GM23338 (cell line): ENCODE results near the gene PIM1.

Source experiments
- CREB1 ChIP-seq: fragments of 250-450 bp; sonication (Bioruptor Pico); IDR thresholded peaks from 2 replicates; pipeline ENCODE4 v1.5.0; 2020; ENCODE audit warnings: low read depth, mild to moderate bottlenecking, moderate library complexity
- EZH2 ChIP-seq: fragments of 200-600 bp; sonication (generic); IDR thresholded peaks from one replicate; pipeline ENCODE4 v1.8.0; 2017; ENCODE audit warnings: antibody characterized with exemption, mild to moderate bottlenecking, low read depth; ENCODE audit not compliant: unreplicated experiment
- EZH2phosphoT487 ChIP-seq: fragments of 200-600 bp; sonication (generic); IDR thresholded peaks from one replicate; pipeline ENCODE4 v1.8.1; 2018; ENCODE audit warnings: antibody characterized with exemption; ENCODE audit not compliant: unreplicated experiment
- JUNB ChIP-seq: IDR thresholded peaks from one replicate; pipeline ENCODE4 v1.6.1; 2016; ENCODE audit warnings: antibody characterized with exemption; ENCODE audit not compliant: unreplicated experiment
- POLR2AphosphoS5 ChIP-seq: IDR thresholded peaks from 2 replicates; pipeline ENCODE4 v1.6.1; 2016; ENCODE audit warnings: antibody characterized with exemption, low read depth
- ZNF331 ChIP-seq: fragments of 250-450 bp; sonication (Bioruptor Pico); IDR thresholded peaks from 2 replicates; pipeline ENCODE4 v1.5.0; 2020; ENCODE audit warnings: low read depth, mild to moderate bottlenecking, moderate library complexity
- TF ChIP-seq, protein P1 (sequence below), 2 experiments: fragments of 200-600 bp in 1 of 2; sonication (generic) in 1 of 2; conservative IDR thresholded peaks; 2 replicates each; pipeline versions ENCODE4 v1.5.1 to v1.6.1; 2016 to 2017; ENCODE audit warnings: antibody characterized with exemption in 2 of 2, low read depth in 2 of 2, mild to moderate bottlenecking in 2 of 2, moderate library complexity in 1 of 2
- TF ChIP-seq, protein P2 (sequence below): IDR thresholded peaks from one replicate; pipeline ENCODE4 v1.6.1; 2018; ENCODE audit warnings: antibody characterized with exemption; ENCODE audit not compliant: unreplicated experiment

DNA sequence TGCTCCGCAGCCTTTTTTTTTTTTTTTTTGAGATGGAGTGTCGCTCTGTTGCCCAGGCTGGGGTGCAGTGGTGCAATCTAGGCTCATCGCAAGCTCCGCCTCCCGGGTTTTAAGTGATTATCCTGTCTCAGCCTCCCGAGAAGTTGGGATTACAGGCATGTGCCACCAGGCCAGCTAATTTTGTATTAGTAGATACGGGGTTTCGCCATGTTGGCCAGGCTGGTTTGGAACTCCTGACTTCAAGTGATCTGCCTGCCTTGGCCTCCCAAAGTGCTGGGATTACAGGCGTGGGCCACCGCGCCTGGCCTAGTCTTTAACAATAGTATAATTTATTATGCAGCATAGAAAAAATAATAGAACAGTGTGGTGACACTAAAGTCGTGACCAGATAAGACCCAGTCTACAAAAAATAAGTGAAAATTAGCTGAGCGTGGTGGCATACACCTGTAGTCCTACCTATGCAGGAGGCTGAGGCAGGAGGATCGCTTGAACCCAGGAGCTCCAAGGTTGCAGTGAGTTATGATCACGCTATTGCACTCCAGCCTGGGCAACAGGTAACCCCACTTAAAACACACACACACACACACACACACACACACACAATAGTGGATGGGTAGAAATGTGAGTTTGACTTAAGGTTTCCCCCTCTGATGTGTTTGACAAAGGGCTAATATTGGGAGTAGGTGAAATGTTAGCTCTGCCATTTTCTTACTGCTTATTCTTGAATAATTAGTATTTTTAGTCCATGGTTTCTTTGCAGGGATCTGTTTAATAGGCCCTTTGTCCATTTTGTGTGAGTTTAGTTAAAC is 6.5 kb downstream of the PIM1 start:
- TF ChIP-seq POLR2AphosphoS5, result peak; percentile 10
- TF ChIP-seq, protein P1, sequence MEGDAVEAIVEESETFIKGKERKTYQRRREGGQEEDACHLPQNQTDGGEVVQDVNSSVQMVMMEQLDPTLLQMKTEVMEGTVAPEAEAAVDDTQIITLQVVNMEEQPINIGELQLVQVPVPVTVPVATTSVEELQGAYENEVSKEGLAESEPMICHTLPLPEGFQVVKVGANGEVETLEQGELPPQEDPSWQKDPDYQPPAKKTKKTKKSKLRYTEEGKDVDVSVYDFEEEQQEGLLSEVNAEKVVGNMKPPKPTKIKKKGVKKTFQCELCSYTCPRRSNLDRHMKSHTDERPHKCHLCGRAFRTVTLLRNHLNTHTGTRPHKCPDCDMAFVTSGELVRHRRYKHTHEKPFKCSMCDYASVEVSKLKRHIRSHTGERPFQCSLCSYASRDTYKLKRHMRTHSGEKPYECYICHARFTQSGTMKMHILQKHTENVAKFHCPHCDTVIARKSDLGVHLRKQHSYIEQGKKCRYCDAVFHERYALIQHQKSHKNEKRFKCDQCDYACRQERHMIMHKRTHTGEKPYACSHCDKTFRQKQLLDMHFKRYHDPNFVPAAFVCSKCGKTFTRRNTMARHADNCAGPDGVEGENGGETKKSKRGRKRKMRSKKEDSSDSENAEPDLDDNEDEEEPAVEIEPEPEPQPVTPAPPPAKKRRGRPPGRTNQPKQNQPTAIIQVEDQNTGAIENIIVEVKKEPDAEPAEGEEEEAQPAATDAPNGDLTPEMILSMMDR (conservative IDR thresholded peaks at IDR 0.05; ENCODE audit: low read depth in 2 of 2), result no peak
- TF ChIP-seq, protein P2, sequence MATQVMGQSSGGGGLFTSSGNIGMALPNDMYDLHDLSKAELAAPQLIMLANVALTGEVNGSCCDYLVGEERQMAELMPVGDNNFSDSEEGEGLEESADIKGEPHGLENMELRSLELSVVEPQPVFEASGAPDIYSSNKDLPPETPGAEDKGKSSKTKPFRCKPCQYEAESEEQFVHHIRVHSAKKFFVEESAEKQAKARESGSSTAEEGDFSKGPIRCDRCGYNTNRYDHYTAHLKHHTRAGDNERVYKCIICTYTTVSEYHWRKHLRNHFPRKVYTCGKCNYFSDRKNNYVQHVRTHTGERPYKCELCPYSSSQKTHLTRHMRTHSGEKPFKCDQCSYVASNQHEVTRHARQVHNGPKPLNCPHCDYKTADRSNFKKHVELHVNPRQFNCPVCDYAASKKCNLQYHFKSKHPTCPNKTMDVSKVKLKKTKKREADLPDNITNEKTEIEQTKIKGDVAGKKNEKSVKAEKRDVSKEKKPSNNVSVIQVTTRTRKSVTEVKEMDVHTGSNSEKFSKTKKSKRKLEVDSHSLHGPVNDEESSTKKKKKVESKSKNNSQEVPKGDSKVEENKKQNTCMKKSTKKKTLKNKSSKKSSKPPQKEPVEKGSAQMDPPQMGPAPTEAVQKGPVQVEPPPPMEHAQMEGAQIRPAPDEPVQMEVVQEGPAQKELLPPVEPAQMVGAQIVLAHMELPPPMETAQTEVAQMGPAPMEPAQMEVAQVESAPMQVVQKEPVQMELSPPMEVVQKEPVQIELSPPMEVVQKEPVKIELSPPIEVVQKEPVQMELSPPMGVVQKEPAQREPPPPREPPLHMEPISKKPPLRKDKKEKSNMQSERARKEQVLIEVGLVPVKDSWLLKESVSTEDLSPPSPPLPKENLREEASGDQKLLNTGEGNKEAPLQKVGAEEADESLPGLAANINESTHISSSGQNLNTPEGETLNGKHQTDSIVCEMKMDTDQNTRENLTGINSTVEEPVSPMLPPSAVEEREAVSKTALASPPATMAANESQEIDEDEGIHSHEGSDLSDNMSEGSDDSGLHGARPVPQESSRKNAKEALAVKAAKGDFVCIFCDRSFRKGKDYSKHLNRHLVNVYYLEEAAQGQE, result no peak
- no peak for TF ChIP-seq EZH2
- no peak for TF ChIP-seq JUNB
- no peak for TF ChIP-seq CREB1 (CRISPR knock-in tag)
- no peak for TF ChIP-seq EZH2phosphoT487
- no peak for TF ChIP-seq ZNF331
